PFSK-1 (cell line): Measurements from ENCODE around the gene PHF19.

Source experiments
- FOXP2 ChIP-seq: optimal IDR thresholded peaks from 2 replicates; pipeline ENCODE3; 2011; ENCODE audit warnings: borderline replicate concordance, control low read depth, inconsistent platforms; ENCODE audit not compliant: insufficient read depth; ENCODE audit errors: extremely low read length, extremely low read depth
- POLR2AphosphoS5 ChIP-seq: IDR thresholded peaks from 2 replicates; pipeline ENCODE4 v1.6.1; 2012; ENCODE audit warnings: low read depth, mild to moderate bottlenecking, control low read depth, low read length, moderate library complexity
- SIN3A ChIP-seq: IDR thresholded peaks from 2 replicates; pipeline ENCODE4 v1.6.1; 2012; ENCODE audit warnings: mild to moderate bottlenecking, low read length, moderate library complexity, borderline replicate concordance; ENCODE audit not compliant: insufficient read depth
- TAF1 ChIP-seq: IDR thresholded peaks from 2 replicates; pipeline ENCODE4 v1.6.1; 2012; ENCODE audit warnings: low read length, control low read depth, borderline replicate concordance; ENCODE audit not compliant: insufficient read depth
- TF ChIP-seq, protein P1 (sequence below), 2 experiments: IDR thresholded peaks; 2 replicates each; pipeline versions ENCODE4 v1.6.1 to v1.8.0; 2011 to 2012; ENCODE audit warnings: low read depth in 2 of 2, low read length in 2 of 2, control low read depth in 1 of 2, inconsistent platforms in 1 of 2, mild to moderate bottlenecking in 1 of 2, moderate library complexity in 1 of 2; ENCODE audit not compliant: insufficient read depth in 1 of 2

Gene PHF19

DNA sequence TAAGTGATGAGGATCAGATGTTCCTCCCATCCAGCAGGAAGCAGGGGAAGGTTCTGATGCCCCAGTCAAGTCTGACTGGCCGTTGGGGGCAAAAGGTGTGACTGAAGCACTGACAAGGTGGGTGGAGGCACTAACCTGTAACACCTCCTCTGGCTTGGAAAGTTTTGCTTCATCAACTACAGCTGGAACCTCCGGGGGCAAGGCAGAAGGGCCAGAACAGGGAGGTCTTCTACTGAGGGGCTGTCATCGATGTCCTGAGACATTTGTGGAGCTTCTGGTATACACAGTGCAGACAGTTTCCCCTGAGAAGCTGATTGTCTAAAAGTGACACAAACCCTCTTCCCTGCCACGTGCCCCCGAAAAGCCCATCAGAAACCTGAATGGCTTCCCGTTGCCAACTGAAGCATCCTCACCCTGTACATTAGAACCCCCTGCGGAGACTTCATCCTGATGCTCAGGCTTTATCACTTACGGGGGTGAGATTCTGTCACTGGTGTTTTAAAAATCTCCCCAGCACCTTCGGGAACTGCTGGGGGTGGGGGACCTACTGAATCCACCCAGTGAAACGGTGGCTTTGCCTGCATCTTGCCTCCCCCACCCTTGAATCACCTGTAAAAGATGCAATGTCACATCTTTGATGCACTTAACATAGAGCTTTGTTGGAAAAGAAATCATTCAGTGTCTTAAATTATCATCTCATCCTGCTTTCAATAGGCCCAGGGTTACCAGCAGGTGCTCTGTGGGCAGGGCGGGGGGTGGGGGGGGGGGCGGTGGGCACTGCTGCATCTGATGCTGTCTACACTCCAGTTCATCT is 25.0 kb upstream of the PHF19 start:
- TF ChIP-seq TAF1, result no peak

DNA sequence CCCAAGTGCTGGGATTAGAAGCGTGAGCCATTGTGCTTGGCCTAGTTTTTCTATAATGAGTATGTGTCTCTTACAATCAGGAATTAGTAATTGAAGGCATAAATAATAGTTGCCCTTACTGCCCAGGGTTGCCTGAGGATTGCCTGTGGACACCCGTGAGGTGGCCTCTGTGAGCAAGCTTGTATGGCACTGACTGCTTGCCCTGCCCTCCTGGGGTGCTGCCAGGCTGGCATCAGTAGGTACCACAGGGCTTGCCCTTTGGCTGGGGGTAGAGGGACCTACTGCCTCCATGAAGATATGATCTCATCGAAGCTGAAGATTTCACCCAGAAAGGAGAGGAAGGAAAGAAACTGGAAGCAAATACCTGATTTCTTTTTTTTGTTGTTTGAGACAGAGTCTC is 23.8 kb upstream of the PHF19 start:
- TF ChIP-seq SIN3A (no peak), TAF1 (no peak)

DNA sequence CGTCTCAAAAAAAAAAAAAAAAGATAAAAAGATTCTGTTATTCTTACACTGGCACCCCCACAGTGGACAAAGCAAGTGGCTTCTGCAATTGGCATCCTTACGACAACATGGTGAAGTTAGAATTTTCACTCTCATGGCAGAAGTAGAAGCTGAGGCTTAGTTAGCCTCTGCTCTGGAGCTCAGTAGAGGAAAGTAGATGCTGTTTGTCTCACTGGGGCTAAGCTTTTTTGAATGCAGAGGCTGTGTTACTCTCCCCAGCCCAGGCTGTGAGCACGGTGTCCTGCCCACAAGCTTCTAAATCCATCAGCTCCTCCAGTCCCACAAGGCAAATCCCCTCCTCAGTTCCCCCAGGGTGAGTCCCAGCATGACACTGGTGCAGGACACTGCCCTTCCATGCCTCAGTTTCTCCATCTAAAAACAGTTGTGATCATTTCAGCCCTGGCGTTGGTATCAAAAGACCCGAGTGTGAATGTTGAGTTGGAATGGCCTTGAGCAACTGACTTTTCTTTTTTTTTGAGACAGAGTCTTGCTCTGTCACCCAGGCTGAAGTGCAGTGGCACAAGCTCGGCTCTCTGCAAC is 22.6 kb upstream of the PHF19 start:
- TF ChIP-seq POLR2AphosphoS5, result no peak
- TF ChIP-seq SIN3A, result no peak
- TF ChIP-seq TAF1, result no peak
- TF ChIP-seq FOXP2, result no peak
- TF ChIP-seq, protein P1, sequence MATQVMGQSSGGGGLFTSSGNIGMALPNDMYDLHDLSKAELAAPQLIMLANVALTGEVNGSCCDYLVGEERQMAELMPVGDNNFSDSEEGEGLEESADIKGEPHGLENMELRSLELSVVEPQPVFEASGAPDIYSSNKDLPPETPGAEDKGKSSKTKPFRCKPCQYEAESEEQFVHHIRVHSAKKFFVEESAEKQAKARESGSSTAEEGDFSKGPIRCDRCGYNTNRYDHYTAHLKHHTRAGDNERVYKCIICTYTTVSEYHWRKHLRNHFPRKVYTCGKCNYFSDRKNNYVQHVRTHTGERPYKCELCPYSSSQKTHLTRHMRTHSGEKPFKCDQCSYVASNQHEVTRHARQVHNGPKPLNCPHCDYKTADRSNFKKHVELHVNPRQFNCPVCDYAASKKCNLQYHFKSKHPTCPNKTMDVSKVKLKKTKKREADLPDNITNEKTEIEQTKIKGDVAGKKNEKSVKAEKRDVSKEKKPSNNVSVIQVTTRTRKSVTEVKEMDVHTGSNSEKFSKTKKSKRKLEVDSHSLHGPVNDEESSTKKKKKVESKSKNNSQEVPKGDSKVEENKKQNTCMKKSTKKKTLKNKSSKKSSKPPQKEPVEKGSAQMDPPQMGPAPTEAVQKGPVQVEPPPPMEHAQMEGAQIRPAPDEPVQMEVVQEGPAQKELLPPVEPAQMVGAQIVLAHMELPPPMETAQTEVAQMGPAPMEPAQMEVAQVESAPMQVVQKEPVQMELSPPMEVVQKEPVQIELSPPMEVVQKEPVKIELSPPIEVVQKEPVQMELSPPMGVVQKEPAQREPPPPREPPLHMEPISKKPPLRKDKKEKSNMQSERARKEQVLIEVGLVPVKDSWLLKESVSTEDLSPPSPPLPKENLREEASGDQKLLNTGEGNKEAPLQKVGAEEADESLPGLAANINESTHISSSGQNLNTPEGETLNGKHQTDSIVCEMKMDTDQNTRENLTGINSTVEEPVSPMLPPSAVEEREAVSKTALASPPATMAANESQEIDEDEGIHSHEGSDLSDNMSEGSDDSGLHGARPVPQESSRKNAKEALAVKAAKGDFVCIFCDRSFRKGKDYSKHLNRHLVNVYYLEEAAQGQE (IDR thresholded peaks at IDR 0.05; ENCODE audit: insufficient read depth in 1 of 2, low read depth in 2 of 2, low read length in 2 of 2), result no peak

DNA sequence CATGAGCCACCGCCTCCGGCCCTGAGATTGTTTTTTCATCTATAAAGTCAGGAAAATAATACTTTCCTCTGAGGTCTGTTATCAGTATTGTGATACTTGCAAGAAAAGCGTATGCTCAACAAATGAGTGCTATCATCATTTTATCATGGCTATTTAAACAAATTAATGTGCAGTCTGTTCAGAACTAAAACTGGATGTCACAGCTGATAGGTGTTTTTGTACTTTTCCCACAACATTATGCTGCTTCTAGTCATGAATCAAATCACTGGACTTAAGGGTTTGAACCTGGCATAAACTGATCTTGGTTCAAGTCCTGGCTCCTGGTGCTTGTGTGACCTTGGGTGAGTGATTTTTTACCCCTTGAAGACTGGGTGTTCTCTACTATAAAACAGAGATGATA is 21.4 kb upstream of the PHF19 start:
- TF ChIP-seq, protein P1 (IDR thresholded peaks at IDR 0.05; ENCODE audit: insufficient read depth in 1 of 2, low read depth in 2 of 2, low read length in 2 of 2), result no peak
- TF ChIP-seq FOXP2 (no peak), SIN3A (no peak), POLR2AphosphoS5 (no peak), TAF1 (no peak)

DNA sequence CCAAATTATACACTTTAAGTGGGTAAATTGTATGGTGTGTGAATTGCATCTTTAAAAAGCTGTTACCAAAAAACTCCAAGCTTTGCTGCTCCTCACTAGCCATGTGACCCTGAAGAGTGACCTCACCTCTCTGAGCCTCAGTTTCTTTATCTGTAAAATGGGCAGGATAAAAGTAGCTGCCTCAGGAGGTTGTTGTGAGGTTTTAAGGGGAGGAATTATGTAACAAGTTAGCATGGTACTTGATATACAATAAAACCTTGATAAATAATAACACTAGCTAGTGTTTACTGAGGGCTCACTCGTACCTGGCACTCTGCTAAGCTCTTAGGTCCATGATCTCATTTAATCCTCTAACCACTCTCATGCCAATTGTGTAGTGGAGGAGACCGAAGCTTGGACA is 19.0 kb upstream of the PHF19 start:
- TF ChIP-seq POLR2AphosphoS5 (no peak), SIN3A (no peak), TAF1 (no peak), FOXP2 (no peak)
- TF ChIP-seq, protein P1 (IDR thresholded peaks at IDR 0.05; ENCODE audit: insufficient read depth in 1 of 2, low read depth in 2 of 2, low read length in 2 of 2), result no peak
